GM21825 (cell line): ENCODE measurements around the gene APBB1IP.
"Not testable (repeated sequence)": the region's sequence is repeated elsewhere in the genome, so short reads cannot be mapped to it uniquely, and the experiment has no call there.

Source experiments
- ATAC-seq: cut with Tn5 transposase; IDR thresholded peaks from one replicate; pipeline ENCODE4 v1.9.1; 2021; ENCODE audit warnings: mild to moderate bottlenecking, moderate library complexity; ENCODE audit not compliant: unreplicated experiment

APBB1IP gene

DNA sequence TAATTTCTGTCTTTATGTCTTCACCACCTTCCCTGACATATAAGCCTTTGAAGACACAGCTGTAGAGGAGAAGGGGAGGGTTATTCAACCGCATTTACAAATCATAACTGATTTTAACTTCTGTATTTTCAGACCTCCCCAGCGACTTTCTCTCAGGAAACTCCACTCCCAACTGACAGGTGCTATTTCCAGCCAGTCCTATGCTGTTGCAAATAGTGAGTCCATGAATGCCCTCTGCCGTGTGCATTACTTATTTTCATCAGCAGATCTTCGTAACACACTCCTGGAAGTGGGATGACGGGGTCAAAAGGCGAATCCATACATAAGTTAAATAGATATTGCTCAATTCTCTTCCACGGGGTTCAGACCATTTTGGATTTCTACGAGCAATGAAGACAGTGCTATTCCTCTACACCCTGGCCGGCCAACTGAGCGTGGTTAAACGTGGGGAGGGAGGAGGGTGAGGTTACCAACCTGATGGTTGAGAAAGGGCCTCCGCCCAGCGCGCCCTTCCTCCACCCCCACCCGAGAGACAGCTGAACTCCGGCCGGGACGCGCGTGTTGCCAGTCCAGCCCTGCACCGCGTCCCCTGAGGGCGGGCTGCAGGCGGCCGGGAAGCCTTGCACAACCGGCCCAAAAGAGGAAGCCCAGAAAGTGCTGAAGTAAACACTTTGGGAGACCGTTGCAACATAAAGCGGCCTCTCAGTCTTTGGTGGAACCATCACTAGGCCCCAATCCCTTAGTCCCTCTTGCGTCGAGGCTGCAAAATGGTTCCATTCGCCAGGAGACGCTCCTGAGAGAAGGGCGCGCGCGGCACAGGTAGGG is at the start of gene APBB1IP:
TSS of gene APBB1IP (plus strand) at position 705 of the 825 bp plus-strand sequence. CDS start 53,986 bp downstream, outside the sequence.
- ATAC-seq = peak; percentile 46

- ATAC-seq = no peak
Observed at GRCh38 chr10:26389533-26389932, 48.6 kb upstream of the APBB1IP start.

- no peak for ATAC-seq
Observed at GRCh38 chr10:26391701-26392695, 46.1 kb upstream of the APBB1IP start.

DNA sequence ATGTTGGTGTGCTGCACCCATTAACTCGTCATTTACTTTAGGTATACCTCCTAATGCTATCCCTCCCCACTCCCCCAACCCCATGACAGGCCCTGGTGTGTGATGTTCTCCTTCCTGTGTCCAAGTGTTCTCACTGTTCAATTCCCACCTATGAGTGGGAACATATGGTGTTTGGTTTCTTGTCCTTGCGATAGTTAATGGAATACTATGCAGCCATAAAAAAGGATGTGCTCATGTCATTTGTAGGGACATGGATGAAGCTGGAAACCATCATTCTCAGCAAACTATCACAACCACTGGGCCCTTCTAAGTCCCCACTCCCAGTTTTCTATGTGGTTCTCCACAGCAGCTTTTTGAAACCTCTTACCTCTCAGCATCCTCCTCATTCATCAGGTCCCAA is 39.8 kb upstream of the APBB1IP start:
- not testable (repeated sequence) for ATAC-seq

DNA sequence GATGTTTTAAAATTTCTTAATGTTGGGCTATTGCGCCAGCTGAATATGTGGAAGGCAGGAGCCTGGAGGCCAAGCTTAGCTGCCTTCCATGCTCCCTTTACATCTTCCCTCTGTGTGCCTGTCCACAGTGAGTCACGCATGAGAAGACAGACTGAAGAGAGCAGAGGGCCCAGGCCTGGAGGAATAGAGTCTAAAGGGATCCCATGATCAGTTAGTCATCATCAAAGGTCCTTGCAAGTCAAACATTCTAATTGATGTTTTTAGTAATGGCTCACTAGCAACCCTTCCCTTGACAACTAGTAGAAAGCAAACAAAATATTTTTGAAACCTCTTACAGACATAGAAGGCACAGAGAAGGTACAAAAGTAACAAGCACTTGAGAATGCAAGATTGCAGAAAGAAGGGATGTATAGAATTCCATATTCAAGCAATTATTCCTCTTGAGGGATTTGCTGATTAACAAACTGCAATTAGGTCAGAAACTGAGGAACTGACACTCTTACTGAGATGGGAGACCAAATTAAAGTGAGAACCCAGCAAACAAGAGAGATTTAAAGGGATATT is 30.7 kb upstream of the APBB1IP start:
- no peak for ATAC-seq

DNA sequence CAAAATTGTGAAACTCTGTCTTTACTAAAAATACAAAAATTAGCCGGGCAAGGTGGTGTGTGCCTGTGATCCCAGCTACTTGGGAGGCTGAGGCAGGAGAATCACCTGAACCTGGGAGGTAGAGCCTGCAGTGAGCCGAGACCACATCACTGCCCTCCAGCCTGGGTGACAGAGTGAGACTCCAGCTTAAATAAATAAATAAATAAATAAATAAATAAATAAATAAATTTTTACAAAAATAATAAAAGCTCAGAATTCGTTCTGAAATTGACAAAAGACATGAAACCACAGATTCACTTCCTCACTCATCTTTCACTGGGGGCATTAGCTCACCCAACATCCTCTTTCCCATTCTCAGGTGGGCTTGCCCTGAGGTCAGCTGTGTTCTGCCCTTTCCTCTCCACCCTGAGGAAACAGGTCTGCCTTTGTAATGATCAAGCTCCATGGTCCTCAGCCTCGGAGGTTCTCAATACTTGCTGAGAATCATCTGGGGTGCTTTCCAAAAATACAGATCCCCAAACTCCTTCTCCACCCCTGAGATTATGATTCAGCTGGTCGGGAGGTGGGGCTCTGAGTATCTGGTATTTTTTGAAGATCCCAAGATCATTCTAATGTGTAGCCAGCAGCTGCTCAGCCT is 29.2 kb upstream of the APBB1IP start:
- peak; percentile 59 for ATAC-seq

DNA sequence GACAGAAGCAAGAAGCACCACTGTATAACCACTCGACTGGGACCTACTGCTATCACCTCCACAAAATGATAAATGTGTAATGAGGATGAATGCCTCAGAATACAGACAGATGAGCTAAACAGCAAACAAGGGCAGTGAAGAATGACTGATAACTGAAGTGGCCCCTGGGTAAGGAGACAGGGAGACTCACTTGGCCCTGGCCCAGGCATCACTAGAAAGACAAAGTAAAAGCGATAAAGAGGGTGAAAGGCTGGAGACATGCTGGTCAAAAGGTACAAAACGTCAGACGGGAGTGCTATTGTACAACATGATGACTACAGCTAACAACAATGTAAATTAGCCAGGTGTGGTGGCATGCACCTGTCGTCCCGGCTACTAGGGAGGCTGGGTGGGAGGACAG is 27.8 kb upstream of the APBB1IP start:
- no peak for ATAC-seq

DNA sequence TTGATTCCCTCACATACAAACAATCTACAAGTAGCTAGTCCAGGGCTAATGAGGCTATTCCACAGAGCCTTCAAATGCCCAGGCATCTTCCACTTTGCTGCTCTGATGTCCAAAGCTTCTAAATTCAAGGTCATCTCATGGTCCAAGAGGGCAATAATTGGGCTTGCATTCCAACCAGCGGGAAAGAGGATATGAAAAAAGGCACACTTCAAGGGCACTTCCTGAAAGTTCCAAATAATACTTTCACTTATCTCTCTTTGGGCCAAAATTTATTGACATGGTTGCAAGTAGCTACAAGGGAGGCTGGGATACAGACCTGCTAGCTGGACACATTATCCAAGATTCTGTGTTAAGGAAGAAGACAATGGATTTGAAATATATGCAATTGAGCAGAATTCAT is 25.2 kb upstream of the APBB1IP start:
- ATAC-seq = no peak

GRCh38 chr10:26413375-26413774 is 24.8 kb upstream of the APBB1IP start:
- no peak for ATAC-seq

DNA sequence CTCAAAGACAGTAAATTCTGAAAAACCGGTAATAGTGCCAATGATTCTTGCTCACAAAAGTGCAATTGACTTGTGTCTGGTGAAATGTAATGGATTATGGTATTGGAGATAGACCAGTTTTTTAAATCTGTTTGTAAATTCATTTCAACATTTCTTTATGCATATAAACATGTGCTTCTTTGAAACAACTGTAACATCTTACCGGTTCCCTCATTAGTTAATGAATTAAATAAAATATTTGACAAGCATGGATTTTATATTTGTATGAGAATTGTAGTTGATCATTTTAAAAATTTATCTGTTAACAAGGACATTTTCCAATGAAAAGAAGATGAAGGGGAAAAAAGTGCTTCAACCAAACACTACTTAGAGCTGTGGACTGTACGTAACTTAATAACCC is 21.0 kb upstream of the APBB1IP start:
- ATAC-seq = no peak

DNA sequence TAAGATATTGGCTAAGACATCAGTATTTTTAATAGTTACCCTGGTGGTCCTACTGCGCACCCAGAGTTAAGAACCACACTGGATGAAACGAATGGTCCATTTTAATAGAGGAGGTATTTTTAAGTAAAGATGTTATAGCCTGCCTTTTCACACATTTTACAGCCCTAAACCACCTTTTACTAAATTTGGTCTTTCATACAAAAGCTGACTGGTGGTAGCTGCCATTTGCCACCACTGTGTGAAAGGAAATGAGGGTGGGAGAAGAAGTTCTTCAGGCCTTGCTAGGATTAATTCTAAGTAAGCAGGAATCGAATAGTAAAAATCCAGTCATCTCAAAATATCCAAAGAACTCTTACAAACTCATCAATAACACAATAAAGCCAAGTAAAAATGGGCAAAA is 15.2 kb upstream of the APBB1IP start:
- no peak for ATAC-seq

- no peak for ATAC-seq
Observed at GRCh38 chr10:26423722-26424121, 14.4 kb upstream of the APBB1IP start.

GRCh38 chr10:26430641-26431163 is 7.4 kb upstream of the APBB1IP start:
- peak; percentile 83 for ATAC-seq

GRCh38 chr10:26432938-26433337 is 5.2 kb upstream of the APBB1IP start:
- no peak for ATAC-seq

DNA sequence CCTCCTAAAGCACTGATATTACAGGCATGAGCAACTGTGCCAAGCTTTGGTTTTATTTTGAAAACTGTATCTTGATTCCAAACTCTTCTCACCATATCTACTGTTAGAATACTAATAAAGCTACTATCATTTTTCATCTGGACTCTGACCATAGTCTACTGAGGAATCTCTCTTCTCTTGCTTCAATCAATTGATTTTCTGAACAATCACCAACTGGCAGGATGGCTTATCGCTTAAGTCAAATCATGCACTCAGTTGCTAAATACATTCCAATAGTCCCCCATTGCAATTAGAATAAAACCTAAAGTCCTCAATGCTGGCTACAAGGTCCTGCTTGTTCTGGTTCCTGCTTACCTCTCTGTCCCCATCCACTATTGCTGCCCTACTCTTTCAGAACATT is 2.3 kb upstream of the APBB1IP start:
- no peak for ATAC-seq

GRCh38 chr10:26436848-26437247 is 1.3 kb upstream of the APBB1IP start:
- ATAC-seq = no peak

- peak; percentile 39 for ATAC-seq
Observed at GRCh38 chr10:26438534-26439341, 597 bp downstream of the APBB1IP start.

DNA sequence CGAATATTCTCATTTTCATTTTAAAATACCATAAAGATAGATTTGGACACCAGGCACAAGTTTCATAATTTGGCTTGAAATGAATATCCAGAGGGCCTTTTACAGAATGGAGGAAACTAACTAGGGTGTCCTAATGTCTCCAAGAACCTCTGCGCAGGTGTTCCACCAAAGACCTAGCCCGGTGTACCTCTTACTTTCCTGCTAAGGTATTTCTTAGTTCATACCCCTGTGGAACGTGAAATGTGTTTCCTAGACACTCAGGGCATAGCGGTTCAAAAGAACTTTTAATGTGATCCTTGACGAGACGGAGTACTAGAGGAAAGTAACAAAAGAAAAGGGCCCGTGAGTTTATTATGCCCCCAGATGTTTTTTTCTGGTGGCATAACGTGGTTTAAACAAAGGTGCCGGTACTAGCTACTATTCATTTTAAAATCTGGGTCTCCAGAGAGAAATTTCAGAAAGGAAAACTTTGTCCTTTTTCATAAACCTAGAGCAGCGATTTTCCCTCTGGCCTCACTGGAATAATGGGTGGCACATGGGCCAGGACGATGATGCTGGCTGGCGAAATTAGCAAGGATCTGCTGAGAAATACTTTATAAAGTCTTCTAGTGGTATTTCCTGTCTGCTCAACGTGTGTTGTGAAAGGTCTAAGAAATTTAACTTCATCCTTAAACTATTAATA is 1.4 kb downstream of the APBB1IP start:
- no peak for ATAC-seq

DNA sequence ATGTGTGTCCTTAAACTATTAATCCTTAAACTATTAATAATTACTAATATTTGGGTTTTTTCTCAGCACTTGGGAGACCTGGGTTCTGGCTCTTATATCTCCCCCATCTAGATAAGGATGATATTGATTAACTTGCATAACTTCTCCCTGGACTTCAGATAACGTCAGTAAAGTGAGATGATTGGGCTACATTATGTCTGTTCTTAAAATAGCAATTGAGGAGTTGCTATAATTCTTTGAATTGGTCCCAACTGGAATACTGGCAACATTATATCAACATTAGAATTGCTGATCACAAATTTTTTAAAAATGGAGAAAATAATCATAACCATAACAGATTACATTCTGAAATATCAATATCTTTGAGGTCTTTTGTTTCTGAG is 1.9 kb downstream of the APBB1IP start:
- ATAC-seq = no peak
